Stimulated activated CD4-positive, alpha-beta T cell treated with anti-CD3 and anti-CD28 coated beads, Interleukin-1b, Interleukin-23, amount 100 ng/mL, for 4 hours (primary cell): ENCODE results near the gene BMP8A.
"Not testable (repeated sequence)": the region's sequence is repeated elsewhere in the genome, so short reads cannot be mapped to it uniquely, and the experiment has no call there.

ENCODE experiments used
- DNase-seq, 2 donors: peaks; one replicate each; pipeline ENCODE4 v3.0.0-alpha.2; 2020; ENCODE audit warnings: low read depth in 2 of 2

BMP8A gene

DNA sequence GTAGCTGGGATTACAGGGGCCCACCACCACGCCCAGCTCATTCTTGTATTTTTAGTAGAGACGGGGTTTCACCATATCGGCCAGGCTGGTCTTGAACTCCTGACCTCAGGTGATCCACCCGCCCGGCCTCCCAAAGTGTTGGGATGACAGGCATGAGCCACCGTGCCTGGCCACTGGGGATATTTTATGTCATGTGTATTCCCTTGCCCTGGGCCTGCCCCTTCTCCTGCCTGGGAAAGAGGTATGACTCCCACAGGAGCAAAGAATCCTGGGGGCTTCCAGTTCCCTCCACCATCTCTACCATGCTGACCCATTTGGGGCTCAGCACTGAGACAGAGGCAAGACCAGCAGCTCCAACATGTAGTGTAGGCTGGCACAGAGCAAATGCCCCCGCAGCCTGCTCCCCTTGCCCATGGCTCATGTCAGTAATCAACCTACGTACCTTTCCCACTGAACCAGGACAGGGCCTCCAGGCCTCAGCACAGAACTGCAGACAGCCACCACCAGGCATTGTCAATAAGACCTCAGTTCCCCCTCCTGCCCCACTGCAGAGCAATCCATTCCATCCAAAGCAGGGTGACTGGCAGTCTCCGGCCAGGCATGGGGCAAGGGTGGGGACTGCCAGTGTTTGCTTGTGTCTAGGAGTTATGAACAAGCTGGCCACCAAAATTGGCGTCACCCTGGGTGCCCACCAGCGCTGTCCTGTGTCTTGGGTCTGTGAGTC lies 35.2 kb downstream of the BMP8A start:
- no peak for DNase-seq

DNA sequence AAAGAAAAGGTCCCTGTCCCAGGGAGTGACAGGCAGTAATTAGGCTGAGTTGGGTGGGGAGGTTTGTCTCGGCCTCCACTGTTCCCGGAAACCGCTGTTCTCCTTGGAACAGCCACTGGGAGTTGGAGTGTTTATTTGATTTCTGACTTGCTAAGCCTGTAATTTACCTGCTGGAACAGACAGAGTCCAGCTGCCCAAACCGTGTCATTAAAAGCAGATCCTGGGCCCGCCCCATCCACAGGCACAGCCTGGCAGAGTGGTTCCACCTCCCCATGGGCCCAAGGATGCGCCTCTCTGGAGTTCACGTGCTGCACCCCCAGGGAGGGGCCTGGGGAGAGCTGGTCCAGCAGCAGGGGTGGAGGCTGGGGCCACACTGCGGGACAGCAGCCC lies 35.7 kb downstream of the BMP8A start:
- not testable (repeated sequence) for DNase-seq

DNA sequence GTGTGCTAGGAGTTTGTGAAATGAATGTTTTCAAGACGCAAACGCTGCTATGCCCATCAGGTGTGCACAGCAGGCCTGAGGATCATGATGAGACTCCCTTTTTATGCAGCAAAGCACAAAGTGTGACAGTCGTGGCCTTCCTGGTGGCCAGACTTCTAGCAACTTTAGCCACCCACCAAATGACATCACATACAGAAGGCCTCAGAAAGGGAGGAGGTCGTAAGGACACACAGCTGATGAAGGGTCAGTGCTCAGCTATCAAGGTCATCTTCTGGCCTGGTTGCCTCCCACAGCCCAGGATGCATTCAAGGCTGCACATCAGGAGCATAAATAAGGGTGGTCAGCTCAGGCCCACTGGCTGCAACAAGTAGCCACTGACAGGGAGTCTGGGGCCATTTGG lies 36.6 kb downstream of the BMP8A start:
- no peak for DNase-seq

DNA sequence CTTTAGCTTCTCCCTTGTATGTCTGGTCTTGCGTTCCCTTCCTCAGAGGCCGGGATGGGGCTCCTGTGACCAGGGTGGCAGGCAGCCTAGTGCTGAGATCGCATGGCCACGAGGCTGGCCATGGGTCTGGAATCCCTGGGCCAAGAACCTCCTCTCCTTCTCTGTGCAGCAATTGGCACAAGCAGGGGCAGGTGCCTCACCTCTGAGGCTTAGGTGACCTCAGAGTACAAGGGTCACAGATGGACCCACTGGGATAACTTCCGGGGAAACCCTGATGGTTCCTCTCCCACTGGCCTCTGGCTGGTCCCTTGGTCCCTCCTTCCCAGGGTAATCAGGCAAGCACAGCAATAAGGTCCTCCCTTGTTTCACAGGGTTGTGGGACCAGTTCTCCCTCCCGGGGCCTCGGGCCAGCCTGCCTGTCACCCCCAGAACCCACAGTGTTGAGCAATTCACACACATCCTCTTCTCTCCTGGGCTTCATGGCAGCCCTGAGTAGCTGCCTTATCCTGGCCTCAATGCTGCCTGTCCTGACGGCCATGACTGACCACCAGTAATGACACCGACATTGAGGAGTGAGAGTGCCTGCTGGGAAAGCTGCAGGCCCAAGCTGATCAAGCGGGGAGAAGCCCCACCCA lies 38.6 kb downstream of the BMP8A start:
- DNase-seq = no peak

DNA sequence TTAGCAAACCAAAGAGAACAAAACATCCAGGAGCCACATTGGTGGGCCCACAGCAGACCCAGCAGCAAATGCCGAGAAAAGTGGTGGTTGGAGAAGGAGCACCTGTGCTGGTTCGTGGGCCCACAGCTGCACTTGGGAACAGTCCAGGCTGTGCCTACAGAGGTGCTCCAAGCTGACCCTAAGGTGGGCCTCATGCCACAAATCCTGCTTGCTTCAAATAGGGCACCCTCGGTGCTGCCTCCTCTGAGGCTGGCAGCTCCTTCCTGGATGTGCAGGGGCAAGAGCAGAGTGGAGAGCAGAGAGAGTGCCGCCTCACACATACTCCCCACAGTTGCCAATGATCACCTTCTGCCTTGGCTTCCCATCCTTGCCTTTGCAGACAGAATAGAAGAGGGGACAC lies 40.1 kb downstream of the BMP8A start:
- no peak for DNase-seq

DNA sequence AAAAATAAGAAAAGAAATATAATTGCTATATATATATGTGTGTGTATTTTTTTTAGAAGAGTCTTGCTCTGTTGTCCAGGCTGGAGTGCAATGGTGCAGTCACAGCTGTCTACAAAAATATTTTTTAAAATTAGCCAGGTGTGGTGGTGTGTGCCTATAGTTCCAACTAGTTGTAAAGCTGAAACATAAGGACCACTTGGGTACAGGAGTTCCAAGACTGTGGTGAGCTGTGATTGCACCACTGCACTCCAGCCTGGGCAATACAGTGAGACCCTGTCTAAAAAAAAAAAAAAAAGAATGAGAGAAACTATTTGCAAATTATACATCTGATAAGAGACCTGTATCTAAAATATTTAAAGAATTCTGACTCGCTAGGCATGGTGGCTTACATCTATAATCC lies 42.0 kb downstream of the BMP8A start:
- no peak for DNase-seq

DNA sequence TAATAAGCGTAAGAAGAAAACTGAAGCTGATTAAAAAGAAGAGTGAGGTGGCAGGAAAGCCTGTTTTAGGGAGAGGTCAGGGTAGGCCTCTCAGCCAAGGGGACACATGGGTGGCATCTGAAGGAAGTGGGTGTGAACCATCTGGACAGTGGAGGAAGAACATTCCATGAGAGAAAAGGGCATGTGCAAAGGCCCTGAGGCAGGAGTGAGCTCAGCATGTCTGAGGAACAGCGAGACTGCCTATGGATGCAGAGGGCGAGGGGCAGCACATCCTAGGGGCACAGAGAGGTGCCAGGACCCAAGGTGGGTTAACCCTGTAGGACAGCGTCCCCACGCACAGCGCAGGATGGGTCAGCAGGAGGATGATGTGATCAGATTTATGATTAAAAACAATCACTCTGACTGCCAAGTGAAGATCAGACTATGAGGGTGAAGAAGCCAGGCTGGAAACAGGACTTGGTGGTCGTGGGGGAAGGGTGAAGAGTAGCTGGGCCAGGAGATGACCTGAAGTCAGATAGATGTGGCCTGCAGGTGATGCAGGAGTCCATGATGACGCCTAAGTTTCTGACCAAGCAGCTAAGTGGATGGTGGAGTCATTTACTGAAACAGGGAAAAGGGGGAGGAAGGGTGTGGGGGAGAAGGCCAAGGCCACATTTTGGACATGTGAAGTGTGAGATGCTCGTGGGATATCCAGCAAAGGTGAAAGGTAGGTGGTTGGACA lies 47.3 kb downstream of the BMP8A start:
- no peak for DNase-seq

DNA sequence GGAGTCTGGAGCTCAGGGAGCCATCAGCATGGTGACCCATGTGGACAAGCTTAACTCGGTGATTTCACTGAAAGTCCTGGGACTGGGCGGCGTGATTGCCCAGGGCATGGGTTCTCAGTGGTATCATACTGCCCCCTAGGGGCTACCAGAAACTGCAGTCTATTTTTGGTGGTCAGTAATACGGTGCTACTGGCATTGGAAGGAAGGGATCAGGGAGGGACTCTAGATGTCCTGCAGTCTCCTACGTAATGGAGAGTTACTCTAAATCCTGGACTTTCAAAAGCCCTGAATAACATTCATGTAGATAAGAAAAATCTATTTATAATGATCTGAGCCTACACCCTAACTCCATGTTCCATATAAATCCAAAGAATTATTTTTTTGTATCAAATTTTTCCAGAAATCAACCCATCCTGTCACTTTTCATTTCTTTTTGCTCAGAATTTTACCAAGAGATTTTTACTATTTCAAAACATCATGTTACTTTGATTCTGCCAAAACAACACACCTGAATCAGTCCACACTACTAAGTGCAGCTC lies 47.9 kb downstream of the BMP8A start:
- peak in 1 of 2 donors; percentile 30 for DNase-seq

DNA sequence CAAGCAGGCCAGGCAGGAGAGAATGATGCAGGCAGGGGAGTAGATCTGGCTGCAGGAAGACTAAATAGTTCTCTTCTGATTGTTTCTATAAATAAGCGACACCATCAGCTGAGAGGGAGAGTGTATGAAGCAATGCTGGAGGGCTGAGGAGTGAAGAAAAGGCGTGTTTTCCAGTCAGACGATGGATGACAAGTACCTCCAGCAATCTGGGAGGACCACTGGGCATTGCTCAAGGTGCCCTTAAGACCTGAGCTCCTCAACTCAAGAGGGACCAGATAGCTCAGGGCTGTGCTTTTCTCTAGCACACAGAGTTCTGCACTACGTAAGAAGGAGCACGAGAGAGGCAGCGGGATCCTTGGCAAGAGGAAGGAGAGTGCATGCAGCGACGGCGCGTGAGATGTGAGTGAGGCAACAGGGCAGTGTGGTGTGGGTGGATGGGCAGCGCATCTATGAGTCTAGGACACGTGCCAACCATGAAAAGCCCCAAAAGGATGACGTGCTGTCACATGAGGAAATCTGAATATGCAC lies 49.1 kb downstream of the BMP8A start:
- DNase-seq = no peak

DNA sequence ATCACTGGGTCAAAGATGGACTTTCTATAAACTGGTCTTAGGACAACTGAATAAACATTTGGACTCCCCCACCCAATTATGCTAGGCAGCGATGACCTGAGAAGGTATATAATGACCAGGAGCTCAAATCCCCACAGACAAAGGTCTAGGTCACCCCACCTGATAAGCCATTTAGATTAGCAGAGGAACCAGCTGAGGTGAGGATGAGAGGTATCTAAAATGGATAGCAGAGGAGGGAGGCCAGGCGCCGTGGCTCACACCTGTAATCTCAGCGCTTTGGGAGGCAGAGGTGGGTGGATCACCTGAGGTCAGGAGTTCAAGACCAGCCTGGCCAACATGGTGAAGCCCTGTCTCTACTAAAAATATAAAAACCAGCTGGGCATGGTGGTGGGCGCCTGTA lies 51.5 kb downstream of the BMP8A start:
- DNase-seq = no peak

DNA sequence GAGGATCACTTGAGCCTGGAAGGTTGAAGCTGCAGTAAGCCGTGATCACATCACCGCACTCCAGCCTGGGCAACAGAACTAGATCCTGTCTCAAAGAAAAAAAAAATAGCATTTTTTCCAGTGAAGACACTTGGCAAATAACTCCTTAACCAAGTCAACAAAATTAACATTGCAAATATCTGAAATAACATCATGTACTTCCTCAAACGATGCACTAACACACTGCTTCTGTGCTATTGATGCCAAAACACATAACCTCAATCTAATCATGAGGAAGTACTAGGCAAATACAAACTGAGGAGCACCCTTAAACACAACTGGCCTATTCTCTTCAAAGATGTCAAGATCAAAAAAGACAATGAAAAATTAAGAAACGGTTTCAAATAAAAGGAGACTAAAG lies 52.9 kb downstream of the BMP8A start:
- DNase-seq = no peak

DNA sequence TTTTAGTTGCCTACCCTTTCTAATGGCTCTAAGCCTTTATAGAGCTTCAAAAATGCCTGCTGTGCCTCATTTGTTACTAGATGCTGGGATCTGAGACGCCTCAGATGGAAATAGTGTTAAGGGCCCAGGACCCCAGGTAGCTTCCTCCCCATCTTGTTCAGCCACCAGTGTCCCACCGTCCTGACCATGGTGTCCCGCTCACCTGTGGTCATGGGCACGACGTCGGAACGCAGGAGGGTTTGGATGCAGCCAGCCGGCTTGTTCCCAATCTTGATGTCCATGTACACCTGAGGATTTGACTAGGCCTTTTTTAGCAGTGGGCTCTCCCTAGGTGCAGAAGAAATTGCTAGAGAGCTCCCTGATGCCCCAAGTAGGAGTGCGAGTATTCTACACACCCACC lies 54.1 kb downstream of the BMP8A start:
- DNase-seq = no peak

DNA sequence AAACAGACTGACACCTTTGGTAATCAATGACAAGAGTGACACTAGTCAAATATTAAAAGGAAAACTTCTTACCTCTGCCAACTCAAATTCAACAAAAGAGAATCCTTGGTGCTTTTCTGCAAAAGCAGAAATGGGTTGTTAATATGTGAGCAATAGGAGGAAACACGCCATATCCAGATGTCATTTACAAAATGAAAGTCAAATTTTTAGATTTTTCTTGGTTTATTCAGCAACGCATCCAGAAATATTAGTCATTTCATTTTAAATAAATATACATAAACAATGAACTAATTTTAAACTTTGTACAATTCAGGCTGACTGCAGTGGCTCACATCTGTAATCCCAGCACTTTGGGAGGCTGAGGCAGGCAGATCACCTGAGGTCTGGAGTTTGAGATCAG lies 62.8 kb downstream of the BMP8A start:
- no peak for DNase-seq

DNA sequence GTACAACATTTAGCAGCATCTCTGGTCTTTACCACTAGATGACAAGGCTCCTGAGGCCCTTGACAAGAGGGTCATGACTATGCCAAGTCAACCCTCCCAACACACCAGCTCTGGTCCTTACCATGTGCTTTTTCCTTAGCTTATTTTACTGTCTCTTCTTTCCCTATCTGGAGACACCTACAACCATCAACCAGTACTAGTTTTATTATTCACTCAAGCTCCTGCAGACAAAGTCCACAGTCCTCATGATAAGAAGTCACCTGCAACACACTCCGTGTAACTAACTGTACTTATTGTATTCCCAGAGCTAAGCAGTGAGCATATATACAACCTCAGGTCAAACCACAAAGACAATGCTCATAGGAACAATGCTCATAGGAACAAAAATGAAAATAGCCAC lies 69.8 kb downstream of the BMP8A start:
- no peak for DNase-seq

DNA sequence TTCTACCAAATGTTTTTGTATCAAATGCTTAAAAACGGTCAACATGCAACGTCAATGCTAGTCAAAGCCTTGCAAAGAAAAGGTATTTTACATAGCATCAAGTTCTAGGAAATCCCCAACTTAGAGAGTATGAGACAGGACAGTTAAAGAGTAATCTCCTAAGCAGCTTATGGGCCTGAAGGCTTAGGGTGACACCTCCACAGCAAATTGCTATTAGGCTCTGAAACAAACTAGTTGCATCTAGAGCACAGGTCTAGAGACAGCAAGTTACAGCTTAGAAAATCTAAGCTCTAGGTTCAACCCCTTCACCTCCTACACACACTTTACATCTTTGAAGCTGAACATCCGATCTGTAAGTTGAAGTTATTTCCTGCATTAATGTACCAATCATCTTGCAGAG lies 71.5 kb downstream of the BMP8A start:
- DNase-seq = no peak

DNA sequence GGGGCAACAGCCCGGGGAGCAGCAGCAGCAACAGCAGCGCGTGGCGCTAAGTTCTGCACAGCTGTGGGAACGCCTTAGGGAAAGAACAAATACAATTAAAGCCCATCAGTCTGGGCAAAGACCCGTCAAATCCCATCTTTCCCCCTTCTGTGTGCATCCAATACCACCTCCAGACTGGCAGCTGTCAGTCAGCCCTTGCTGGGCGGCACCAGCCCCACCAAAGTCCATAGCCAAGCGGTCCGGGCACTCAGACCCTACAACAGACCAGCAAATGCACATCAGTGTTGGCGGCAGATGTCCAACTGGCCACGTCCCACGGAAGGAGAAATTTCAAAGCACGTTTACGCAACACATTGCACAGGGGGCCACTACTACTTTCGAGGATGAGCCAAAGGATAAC lies 72.2 kb downstream of the BMP8A start:
- DNase-seq = no peak

DNA sequence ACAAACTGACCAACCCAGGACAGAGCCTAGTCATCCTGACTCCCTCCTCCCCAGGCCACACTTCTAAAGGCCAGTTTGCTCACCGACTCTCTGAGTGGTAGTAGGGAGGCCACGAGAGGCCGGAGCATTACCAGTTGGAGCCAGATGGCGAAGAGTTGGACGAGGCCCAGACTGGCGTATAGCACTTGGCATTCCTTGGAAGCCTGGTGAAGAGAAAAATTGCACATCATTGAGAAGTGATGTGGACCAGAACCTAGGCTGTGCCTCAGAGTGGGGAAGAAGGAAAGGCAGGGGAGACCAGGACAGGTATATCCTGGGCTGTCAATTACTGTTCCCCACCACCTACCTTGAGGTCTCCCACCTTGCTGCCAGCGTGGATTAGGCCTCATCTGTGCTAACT lies 72.9 kb downstream of the BMP8A start:
- DNase-seq = no peak

DNA sequence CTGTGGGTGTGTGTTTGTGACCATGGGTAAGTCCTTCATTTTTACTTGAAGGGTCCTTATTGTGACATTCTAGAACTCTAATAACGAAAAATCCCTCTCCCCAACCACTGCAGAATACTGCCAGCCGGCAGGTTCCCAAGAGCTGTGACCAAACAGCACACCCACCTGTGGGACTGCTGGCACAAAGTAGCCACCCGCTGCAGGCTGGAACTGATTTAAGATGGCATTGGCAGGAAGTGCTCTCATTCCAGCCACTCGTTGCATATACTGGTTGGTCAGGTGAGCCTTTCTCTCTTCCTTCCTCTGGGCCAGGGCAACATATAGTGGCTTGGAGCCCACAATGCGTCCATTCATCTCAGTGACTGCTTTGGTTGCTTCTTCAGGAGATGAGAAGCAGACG lies 73.5 kb downstream of the BMP8A start:
- DNase-seq = no peak

DNA sequence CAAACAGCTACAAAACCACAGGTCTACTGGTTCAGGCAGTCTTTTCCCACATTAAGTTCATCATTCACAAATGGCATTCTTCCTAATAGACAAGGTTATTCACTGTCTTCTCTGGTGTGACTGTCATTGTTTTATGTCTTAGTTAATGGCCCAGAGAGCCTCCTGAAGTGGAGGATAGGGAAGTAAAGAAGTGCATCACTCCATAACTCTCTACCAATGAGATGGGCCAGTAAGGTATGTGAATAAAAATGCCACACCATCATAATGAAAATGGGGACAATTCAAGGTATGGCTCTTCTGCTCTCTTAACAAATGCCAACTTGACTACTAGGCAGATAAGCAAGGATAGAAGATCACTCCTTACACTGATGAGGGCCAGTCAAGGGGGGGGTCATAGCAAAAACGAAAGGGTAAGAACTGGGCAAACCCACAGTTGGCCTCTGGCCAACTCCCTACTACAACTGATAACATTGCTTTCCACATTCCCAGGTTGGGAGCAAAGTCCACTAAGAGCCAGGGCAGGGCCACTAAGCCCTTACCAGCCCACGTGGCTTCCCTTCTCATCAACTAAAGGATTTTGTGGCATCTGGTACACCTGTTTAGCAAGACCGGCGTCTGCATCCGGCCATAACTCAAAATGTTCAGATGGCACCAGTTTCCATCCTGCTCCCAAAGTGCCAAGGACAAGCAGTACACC lies 75.2 kb downstream of the BMP8A start:
- no peak for DNase-seq

DNA sequence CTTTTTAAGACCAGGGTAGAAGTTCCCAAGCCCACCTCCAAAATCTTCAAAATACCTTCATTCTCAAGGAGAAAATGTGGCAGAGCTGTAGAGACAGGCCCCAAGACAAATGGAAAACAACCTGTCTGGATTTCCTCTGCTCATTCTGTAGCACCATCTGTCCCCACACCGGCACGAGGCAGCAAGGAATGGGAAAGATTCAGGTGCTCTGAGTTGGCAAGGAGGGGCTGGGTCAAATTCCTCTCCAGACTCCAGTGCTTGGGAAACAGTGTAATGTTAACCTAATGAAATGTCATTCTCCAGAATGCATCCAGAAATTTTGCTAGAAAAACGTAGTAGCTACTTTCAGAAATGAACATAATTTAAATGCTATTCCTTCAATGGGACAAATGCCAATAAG lies 75.9 kb downstream of the BMP8A start:
- DNase-seq = no peak

DNA sequence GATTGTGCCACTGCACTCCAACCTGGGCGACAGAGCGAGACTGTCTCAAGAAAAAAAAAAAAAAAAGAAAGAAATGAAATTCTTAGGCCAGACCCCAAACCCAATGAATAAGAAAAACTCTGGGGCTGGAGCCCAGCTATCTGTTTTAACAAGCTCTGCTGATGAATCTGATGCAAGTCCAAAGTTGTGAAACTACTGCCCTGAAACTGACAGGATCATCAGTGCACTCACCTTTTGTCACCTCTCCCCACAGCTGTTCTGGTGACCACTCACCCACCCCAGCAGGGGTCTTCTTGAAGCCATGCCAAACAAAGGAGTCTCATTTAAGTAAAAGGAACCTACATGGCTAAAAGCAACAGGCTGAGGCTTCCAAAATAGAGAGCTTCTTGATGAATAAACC lies 76.8 kb downstream of the BMP8A start:
- no peak for DNase-seq

DNA sequence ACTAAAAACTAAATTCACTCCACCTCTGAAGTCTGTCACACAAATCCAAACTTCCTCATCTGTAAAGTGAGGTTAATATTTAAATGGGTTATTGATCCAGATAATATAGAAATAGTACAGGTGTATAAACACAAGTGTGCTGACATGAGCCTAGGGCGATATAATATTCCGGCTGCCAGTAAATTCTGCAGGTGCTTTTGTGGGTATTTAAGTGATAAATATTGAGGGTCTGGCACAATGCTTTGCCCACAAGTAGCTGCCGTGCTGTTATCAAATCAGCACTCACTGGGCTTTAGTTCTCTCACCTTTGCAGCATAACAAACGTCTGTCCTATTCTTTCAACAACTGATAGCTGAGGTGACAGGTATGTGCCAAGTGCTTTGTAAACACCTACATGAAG lies 77.6 kb downstream of the BMP8A start:
- DNase-seq = no peak
